ENCODE data around the gene SERGEF. TPM values are rescaled to one million over a fixed set of nuclear protein-coding genes. Genes with fewer than 3 reads are reported as not detected.

SERGEF gene
- total and polyA plus RNA-seq, 10 of the 15 experiments (the other 5 are each of a cell fraction or from before 2014, with no cell fraction given) = 14.6 to 27.8 (median 22.4) TPM

GRCh38 chr11:17802491-17802890, 210.4 kb downstream of the SERGEF start (continued):
- TF ChIP-seq CTCF (IDR thresholded peaks at IDR 0.05 in 2 of 3, conservative IDR thresholded peaks at IDR 0.05 in 1 of 3; ENCODE audit: control insufficient read depth in 2 of 3, extremely low read depth in 1 of 3, insufficient read depth in 1 of 3, low read depth in 3 of 3, low read length in 3 of 3) (no peak), NFYA (IDR thresholded peaks at IDR 0.05; ENCODE audit: borderline replicate concordance, low read depth, low read length) (no peak), SMAD5 (IDR thresholded peaks at IDR 0.05; ENCODE audit: low read depth) (no peak), TBL1XR1 (IDR thresholded peaks at IDR 0.05; ENCODE audit: low read depth, low read length) (no peak), EED (IDR thresholded peaks at IDR 0.05; ENCODE audit: low read depth) (no peak), NR2C2 (IDR thresholded peaks at IDR 0.05; ENCODE audit: borderline replicate concordance, control insufficient read depth, insufficient read length, low read depth) (no peak)
- TF ChIP-seq, protein P1, sequence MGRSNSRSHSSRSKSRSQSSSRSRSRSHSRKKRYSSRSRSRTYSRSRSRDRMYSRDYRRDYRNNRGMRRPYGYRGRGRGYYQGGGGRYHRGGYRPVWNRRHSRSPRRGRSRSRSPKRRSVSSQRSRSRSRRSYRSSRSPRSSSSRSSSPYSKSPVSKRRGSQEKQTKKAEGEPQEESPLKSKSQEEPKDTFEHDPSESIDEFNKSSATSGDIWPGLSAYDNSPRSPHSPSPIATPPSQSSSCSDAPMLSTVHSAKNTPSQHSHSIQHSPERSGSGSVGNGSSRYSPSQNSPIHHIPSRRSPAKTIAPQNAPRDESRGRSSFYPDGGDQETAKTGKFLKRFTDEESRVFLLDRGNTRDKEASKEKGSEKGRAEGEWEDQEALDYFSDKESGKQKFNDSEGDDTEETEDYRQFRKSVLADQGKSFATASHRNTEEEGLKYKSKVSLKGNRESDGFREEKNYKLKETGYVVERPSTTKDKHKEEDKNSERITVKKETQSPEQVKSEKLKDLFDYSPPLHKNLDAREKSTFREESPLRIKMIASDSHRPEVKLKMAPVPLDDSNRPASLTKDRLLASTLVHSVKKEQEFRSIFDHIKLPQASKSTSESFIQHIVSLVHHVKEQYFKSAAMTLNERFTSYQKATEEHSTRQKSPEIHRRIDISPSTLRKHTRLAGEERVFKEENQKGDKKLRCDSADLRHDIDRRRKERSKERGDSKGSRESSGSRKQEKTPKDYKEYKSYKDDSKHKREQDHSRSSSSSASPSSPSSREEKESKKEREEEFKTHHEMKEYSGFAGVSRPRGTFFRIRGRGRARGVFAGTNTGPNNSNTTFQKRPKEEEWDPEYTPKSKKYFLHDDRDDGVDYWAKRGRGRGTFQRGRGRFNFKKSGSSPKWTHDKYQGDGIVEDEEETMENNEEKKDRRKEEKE (IDR thresholded peaks at IDR 0.05) = no peak
- TF ChIP-seq, protein P2, sequence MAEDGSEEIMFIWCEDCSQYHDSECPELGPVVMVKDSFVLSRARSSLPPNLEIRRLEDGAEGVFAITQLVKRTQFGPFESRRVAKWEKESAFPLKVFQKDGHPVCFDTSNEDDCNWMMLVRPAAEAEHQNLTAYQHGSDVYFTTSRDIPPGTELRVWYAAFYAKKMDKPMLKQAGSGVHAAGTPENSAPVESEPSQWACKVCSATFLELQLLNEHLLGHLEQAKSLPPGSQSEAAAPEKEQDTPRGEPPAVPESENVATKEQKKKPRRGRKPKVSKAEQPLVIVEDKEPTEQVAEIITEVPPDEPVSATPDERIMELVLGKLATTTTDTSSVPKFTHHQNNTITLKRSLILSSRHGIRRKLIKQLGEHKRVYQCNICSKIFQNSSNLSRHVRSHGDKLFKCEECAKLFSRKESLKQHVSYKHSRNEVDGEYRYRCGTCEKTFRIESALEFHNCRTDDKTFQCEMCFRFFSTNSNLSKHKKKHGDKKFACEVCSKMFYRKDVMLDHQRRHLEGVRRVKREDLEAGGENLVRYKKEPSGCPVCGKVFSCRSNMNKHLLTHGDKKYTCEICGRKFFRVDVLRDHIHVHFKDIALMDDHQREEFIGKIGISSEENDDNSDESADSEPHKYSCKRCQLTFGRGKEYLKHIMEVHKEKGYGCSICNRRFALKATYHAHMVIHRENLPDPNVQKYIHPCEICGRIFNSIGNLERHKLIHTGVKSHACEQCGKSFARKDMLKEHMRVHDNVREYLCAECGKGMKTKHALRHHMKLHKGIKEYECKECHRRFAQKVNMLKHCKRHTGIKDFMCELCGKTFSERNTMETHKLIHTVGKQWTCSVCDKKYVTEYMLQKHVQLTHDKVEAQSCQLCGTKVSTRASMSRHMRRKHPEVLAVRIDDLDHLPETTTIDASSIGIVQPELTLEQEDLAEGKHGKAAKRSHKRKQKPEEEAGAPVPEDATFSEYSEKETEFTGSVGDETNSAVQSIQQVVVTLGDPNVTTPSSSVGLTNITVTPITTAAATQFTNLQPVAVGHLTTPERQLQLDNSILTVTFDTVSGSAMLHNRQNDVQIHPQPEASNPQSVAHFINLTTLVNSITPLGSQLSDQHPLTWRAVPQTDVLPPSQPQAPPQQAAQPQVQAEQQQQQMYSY (CRISPR knock-in tag; IDR thresholded peaks at IDR 0.05) = no peak
